ENCODE results near the gene ACTN4.

GRCh38 chr19:38763795-38764220 lies 116.4 kb downstream of the ACTN4 start:
- TF ChIP-seq CTCF (IDR thresholded peaks at IDR 0.05) (no peak), POLR2A (IDR thresholded peaks at IDR 0.05) (no peak)
